IPS-18c (cell line): ENCODE data around the gene RASGRF2.
"Not testable (repeated sequence)": the region's sequence is repeated elsewhere in the genome, so short reads cannot be mapped to it uniquely, and the experiment has no call there.

Source experiments
- H3K4me3 ChIP-seq: 2 replicates; pipeline ENCODE4 v1.7.0; 2013; ENCODE audit warnings: low read depth, mild to moderate bottlenecking, low read length, moderate library complexity; ENCODE audit not compliant: insufficient read depth
- H3K9me3 ChIP-seq: one replicate; pipeline ENCODE4 v1.6.1; 2013; ENCODE audit warnings: mild to moderate bottlenecking, low read length, moderate library complexity; ENCODE audit not compliant: control insufficient read depth, insufficient read depth

RASGRF2 gene

GRCh38 chr5:81242906-81243436 is 282.8 kb downstream of the RASGRF2 start:
- no peaks in the 10 kb centered on the region for H3K9me3 ChIP-seq
- H3K4me3 ChIP-seq, result no peak overlapping the region

- Histone ChIP-seq H3K4me3 (no peak overlapping the region), H3K9me3 (no peaks in the 10 kb centered on the region)
Observed at GRCh38 chr5:81244451-81244850, 284.3 kb downstream of the RASGRF2 start.

GRCh38 chr5:81245871-81246235 is 285.7 kb downstream of the RASGRF2 start:
- Histone ChIP-seq H3K9me3 (no peaks in the 10 kb centered on the region), H3K4me3 (no peak overlapping the region)

- H3K4me3 ChIP-seq, result no peak overlapping the region
Observed at GRCh38 chr5:81246697-81247096, 286.5 kb downstream of the RASGRF2 start.

GRCh38 chr5:81247441-81247972 is 287.3 kb downstream of the RASGRF2 start:
- Histone ChIP-seq H3K4me3 (no peak overlapping the region), H3K9me3 (no peaks in the 10 kb centered on the region)

More at GRCh38 chr5:81246697-81247096, 286.5 kb downstream of the RASGRF2 start:
- no peaks in the 10 kb centered on the region for H3K9me3 ChIP-seq

DNA sequence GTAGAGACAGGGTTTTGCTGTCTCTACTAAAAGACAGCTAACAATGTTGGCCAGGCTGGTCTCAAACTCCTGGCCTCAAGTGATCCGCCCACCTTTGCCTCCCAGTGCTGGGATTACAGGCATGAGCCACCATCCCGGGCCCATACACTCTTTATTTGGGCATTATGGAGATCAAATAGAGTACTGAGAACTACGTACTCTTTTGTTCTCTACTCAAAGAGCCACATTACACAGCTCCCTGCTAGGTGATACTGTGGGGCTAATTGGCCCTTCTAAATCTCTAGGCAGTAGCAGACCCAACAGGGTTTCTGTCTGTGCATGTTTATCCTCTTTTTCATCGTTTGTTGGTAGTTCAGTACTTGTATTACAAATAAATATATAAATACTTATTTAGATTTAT is 289.1 kb downstream of the RASGRF2 start:
- Histone ChIP-seq H3K9me3 (no peaks in the 10 kb centered on the region), H3K4me3 (no peak overlapping the region)

GRCh38 chr5:81250004-81250403 is 289.8 kb downstream of the RASGRF2 start:
- Histone ChIP-seq H3K9me3 (no peaks in the 10 kb centered on the region), H3K4me3 (no peak overlapping the region)

- H3K4me3 ChIP-seq, result no peak overlapping the region
- H3K9me3 ChIP-seq, result no peaks in the 10 kb centered on the region
Observed at GRCh38 chr5:81251922-81252321, 291.8 kb downstream of the RASGRF2 start.

GRCh38 chr5:81252904-81253303 is 292.7 kb downstream of the RASGRF2 start:
- Histone ChIP-seq H3K4me3 (no peak overlapping the region), H3K9me3 (no peaks in the 10 kb centered on the region)

GRCh38 chr5:81253875-81254274 is 293.7 kb downstream of the RASGRF2 start:
- Histone ChIP-seq H3K4me3 (no peak overlapping the region), H3K9me3 (no peaks in the 10 kb centered on the region)

GRCh38 chr5:81254886-81255559 is 294.9 kb downstream of the RASGRF2 start:
- Histone ChIP-seq H3K4me3 (no peak overlapping the region; the same call in 1 of the 2 replicates), H3K9me3 (no peaks in the 10 kb centered on the region)

DNA sequence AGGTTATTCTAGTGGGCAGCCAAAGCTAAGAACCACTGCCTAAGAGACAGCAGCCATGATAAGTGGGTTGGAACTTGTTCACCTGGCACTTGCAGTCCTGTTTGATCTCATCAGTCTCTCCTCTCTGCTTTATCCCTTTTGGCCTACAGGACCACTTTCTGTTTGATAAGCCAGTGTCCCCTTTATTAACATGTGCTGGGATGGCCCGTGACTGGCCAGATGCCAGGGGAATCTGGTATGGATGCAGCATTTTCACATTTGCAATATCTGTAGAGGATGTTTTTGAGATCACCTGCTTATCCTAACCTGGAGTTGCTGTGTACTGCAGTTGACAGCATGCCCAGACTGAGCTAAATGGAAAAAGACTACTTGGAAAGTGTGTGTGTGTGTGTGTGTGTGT is 296.6 kb downstream of the RASGRF2 start:
- no peaks in the 10 kb centered on the region for H3K9me3 ChIP-seq

DNA sequence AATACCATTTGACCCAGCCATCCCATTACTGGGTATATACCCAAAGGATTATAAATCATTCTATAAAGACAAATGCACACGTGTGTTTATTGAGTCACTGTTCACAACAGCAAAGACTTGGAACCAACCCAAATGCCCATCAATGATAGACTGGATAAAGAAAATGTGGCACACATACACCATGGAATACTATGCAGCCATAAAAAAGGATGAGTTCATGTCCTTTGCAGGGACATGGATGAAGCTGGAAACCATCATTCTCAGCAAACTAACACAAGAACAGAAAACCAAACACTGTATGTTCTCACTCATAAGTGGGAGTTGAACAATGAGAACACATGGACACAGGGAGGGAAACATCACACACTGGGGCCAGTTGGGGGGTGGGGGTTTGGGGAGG is 302.6 kb downstream of the RASGRF2 start:
- not testable (repeated sequence) for H3K9me3 ChIP-seq, H3K4me3 ChIP-seq

More for the DNA sequence above, 296.6 kb downstream of the RASGRF2 start:
- no peak overlapping the region for H3K4me3 ChIP-seq

GRCh38 chr5:81265101-81265500 is 304.9 kb downstream of the RASGRF2 start:
- no peaks in the 10 kb centered on the region for H3K9me3 ChIP-seq
- no peak overlapping the region for H3K4me3 ChIP-seq

DNA sequence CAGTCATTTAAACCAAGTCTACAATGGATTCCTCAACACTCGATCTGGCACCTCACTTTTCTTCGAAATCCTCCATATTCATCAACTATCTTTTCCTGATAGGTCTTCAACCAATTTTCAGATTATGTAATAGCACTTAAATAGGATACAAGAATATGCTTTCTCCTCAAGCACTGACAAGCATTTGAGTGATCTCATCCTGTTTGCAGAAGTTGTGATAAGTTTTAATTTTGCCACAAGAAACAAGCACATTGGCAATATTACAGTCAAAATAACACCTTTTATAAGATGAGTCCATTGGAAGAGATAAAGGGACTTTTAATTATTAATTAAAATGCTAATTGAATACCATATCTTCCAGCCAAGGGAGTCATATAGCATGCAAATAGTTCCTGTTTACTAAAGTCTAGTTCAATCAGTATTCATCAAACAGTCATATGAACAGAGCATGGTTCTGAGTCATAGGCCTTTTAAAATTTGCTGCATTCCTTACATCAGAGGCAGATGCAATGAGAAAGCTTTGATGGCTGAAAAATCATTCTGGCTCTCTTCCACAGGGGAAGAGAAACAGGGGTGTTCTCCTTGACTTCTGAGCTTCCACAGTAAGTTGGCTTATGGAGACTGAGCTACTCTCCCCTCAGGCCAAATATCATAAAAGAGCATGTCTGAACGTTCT is 308.5 kb downstream of the RASGRF2 start:
- no peaks in the 10 kb centered on the region for H3K9me3 ChIP-seq
- no peak overlapping the region for H3K4me3 ChIP-seq

GRCh38 chr5:81269751-81270393 is 309.7 kb downstream of the RASGRF2 start:
- Histone ChIP-seq H3K9me3 (no peaks in the 10 kb centered on the region), H3K4me3 (peak overlapping the region; percentile 38)

- H3K4me3 ChIP-seq, result peak overlapping the region; percentile 38
- not testable (repeated sequence) for H3K9me3 ChIP-seq
Observed at GRCh38 chr5:81270394-81271027, 310.3 kb downstream of the RASGRF2 start.
